SKM-1 treated with dmso at 0.1 percent for 144 hours (cell line): ENCODE data around the gene FNDC1.
"Not testable (repeated sequence)": the region's sequence is repeated elsewhere in the genome, so short reads cannot be mapped to it uniquely, and the experiment has no call there.

Experiments
- DNase-seq: peaks from one replicate; lab custom pipeline; 2025; ENCODE audit not compliant: unreplicated experiment; lab: John Stamatoyannopoulos, UW

Gene FNDC1

DNA sequence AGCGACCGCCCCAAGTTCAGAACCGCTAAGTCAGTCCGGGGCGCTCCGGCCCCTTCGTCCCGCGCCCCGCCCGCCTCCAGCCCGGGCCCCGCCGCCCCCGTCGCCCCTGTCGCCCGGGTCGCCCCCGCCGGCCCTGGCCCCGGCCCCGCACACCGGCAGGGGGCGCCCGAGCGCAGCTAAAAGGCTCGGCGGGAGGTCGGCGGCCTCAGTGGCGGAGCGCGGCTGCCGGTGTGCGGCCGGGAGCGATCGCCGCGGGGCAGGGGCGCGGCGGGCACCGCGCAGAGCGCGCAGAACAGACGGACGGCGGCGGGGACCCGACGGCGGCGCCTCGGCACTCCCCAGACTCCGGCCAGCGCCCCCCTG, at the start of gene FNDC1:
Gene FNDC1, plus strand, starts transcription at position 208 of the 363 bp plus-strand sequence. CDS start 197 bp downstream, outside the sequence.
- DNase-seq, result peak; percentile 6

- DNase-seq, result peak; percentile 37
These were observed 49.4 kb upstream of the FNDC1 start for GRCh38 chr6:159119791-159120190.

DNA sequence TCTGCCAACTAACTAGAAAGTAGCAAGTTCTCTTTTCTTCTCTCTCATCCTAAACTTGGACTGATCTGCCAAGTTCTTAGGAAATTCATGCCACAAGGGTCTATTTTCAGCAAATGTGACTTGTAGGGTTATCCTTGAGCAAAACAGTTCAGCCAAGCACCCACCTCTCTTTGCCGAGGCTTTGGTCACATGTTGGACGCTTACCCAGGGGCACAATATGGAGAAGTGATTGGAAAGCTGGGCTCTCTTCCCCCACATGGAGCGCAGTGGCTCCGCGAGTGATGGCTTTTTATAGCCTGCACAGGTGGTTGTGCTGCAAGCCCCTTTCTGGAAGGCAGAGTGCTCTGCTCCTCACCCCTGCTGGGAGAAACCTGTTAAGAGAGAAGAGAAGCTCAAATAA, 47.7 kb upstream of the FNDC1 start:
- DNase-seq, result no peak

DNA sequence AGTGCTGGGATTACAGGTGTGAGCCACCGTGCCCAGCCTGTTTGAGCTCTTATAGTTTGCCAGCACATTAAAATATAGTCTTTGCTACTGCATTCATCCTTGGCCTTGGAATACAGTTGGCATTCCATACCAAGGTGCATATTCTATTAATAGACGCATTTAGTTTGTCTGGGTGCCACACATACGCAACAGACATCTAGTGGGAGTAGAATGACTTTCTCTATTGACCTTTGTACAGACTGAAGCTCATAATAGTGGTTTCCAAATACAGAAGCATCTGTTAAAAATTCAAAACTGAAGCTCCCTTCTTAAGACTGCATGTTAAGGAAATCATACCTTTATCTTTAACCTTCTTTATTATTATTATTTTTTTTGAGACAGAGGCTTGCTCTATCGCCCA, 46.7 kb upstream of the FNDC1 start:
- no peak for DNase-seq

- not testable (repeated sequence) for DNase-seq
These were observed 45.4 kb upstream of the FNDC1 start for GRCh38 chr6:159123831-159124230.

- DNase-seq, result no peak
These were observed 44.1 kb upstream of the FNDC1 start for GRCh38 chr6:159125014-159125609.

- DNase-seq, result no peak
These were observed 43.2 kb upstream of the FNDC1 start for GRCh38 chr6:159125951-159126352.

DNA sequence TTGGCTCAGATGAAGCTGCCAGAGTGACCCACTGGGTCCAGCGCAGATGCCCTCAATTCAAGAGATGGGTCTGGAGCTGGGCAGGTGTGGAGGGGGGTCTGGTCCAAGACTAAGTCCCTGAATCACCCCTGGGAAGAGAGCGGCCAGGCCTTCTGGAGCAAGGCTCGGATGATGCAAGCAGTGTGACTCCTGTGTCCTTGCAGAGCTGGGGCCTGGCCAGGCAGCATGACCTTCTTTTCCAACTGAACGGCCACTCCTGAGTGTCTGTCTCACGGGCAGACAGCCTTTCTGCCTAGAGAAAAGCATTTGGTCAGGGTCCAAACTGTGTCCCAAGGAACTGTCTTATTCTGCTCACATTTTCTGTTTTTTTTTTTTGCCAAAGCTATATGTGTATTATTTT, 42.6 kb upstream of the FNDC1 start:
- no peak for DNase-seq

DNA sequence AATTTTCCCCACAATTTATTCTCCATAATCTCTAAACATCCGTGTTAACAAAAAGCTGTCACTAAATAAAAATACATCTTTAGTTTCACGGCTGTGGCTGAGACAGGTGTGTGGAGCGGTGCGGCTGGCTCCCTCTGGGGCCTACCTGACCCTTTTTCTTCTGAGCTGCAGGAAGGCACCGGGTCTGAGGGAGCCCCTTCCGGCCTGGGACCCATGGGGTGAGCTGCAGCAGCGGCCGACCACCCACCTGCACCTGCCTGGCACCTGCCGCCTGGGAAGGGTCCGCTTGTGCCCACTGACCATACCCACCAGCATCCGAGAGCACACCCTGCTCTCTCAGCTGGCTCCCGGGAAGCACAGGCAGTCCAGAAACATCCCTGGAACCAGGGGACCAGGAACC, 41.5 kb upstream of the FNDC1 start:
- no peak for DNase-seq

DNA sequence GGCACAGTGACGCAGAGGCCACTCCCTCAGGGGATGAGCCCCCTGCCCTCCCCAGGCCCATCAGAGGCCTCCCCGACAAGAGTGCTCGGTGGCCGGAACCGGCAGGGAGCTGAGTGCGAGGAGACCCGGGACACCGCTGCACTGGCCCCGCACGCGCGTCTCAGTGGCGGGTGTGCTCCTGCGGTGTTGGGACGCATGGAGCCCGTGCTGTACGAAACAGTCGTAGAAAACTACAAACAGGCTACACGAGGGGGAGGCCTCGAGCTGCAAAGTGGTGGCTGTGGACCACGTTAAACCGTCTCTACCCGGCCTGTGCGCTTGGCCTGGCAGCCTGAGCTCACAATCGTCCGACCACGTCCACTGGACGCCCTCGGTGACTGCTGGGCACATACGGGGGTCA, 40.2 kb upstream of the FNDC1 start:
- no peak for DNase-seq

DNA sequence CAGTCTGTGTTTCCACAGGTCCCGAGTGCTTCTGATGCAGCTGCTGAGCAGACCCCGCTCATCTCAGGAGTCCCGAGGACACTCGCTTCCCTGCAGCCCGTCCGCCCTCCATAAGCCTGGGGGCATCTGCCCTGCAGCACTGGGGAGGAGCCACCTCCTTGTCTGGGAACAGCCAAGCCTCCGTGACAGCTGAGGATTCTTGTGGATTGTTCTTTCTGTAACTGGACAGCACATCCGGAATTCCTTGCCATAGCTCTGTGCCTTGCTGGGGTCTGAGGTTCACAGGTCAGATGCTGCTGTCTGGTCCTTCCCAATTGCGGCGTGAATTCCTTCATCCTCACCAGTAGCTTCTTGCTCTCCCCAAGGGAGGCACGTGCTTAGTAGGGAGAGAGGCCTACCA, 38.4 kb upstream of the FNDC1 start:
- no peak for DNase-seq

GRCh38 chr6:159131709-159132108, 37.5 kb upstream of the FNDC1 start:
- no peak for DNase-seq

- DNase-seq, result no peak
These were observed 36.5 kb upstream of the FNDC1 start for GRCh38 chr6:159132664-159133063.

DNA sequence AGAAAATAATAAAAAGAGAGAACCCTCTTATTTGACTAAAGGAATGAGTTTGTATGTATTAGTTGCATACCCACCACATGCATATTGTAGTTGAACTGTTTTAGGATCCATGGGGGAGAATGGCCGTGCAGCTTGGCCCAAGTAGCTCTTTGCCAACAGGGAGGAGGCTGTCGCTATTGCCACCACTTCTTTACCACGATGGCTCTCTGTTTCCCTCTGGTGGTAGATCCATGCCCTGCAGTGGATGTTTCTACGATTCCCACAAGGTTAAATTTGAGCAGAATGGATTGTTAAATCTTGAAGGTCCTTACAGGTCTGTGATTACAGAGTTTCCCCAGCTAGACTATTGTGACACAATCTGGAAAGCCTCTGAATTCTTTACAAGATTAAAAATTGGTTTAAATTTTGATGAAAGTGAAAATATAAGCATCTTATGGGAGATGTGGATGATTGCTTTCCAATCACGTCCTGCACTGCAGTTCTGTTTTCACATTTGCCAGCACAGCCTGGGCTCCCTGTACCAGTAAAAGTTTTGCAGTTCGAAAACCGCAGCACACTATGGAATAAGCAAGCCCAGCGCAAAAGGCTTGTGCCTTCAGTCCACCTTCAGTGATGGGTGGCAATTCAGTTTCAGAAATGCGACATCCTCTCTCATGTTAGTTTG, 34.4 kb upstream of the FNDC1 start:
- DNase-seq, result peak; percentile 71

DNA sequence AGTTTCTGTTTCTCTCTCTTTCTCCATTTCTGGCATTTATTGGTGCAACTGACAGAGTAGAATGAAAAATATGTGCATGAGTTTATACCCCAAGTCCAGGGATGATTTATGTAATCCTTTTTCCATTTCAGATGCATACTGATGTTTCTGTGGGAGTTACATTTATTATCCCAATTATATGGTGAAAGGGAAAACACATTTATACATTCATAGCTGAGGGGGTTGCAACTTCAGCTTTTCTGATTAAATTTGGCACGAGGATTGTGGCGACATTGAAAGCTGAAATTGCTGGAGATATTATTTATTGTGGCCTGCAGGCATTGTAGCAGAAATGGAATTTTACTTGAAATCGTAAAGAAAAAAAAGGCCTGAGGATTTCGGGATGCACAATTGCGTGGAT, 31.5 kb upstream of the FNDC1 start:
- DNase-seq, result no peak

DNA sequence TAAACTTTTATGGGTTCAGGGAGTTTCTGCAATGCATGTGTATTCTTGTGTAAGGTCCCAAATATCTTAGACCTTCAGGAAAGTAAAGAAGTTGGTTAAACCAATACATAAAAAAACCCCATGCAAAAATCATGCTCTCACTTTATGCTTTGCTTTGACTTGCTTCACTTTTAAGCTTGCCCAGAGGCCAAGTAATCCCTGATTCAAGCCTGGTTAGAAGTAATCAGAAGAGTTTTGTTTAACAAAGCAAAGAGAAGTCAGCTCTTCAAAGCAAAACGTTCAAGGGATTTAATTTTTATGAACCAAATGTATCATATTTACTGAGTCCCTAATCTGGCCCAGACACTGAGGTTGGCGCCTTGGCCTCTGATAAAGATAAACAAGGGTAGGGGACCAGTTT, 26.7 kb upstream of the FNDC1 start:
- no peak for DNase-seq

DNA sequence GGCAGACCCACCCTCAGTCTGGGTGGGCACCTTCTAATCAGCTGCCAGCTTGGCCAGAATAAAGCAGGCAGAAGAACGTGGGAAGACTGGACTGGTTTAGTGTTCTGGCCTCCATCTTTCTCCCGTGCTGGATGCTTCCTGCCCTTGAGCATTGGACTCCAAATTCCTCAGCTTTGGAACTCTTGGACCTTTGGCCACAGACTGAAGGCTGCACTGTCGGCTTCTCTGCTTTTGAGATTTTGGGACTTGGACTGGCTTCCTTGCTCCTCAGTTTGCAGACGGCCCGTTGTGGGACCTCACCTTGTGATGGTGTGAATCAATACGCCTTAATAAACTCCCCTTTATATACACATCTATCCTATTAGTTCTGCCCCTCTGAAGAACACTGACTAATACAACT, 20.6 kb upstream of the FNDC1 start:
- no peak for DNase-seq

GRCh38 chr6:159149641-159150040, 19.6 kb upstream of the FNDC1 start:
- no peak for DNase-seq

DNA sequence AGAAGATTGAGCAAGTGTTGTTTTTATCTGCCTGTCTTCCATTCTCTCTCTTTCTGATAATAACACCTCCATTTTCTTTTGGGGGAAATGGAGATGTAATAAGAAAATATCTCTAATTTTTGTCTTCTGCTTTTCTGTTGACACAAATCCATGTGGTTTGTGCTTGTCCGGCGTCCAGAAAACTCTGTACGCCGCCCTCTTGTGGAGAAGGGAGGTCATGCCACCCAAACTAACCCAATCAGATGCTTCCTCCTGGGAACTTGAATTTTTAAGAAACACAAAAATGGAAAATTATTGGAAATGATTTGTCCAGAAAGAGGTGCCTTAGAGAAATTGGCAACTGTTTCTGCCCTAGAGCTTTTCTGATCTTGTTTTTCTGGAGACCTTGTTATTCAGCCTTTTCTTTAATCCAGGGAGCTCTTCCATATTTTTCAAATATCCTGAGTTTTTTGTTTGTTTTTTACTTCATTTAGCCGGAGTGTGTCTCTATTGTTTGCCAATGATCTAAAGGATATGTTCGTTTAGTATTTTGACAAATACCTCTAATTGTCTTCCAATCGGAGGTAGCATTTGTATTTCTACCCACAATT, 17.8 kb upstream of the FNDC1 start:
- peak; percentile 49 for DNase-seq

- DNase-seq, result no peak
These were observed 17.2 kb upstream of the FNDC1 start for GRCh38 chr6:159152041-159152440.

GRCh38 chr6:159152782-159153181, 16.4 kb upstream of the FNDC1 start:
- DNase-seq, result no peak

DNA sequence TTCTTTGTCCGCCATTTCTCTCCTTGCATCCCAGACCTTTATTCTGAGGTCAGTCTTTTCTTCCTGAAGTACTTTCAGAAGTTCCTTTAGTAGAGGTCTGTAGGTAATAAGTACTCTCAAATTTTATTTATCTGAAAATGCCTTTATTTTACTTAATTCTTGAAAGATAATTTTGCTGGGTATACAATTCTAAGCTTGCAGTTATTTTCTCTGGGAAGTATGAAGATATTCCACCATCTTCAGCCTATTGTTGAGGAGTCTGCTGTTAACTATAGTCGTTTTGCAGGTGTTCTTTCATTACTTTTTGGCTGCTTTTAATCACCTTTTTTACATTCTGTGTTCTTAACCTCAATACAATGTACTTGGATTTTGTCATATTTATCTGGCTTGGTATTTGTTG, 13.5 kb upstream of the FNDC1 start:
- DNase-seq, result no peak

DNA sequence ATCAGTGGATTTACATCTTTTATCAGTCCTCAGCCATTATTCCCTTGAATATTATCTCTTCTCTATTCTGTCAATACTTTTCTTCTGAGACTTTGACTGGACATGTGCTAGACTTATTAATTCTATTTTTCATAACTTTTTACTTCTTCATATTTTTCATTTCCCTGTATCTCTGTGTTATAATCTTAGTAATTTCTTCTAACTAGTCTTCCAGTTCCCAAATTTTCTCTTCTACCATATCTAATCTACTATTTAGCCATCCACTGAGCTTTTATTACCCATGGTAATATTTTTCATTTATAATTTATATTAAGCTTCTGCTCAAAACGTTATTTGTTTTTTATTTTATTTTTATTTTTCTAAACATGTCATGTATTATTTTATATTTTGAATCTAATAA, 13.1 kb upstream of the FNDC1 start:
- DNase-seq, result no peak
